Measurements from ENCODE around the gene DPM3.

Gene DPM3

DNA sequence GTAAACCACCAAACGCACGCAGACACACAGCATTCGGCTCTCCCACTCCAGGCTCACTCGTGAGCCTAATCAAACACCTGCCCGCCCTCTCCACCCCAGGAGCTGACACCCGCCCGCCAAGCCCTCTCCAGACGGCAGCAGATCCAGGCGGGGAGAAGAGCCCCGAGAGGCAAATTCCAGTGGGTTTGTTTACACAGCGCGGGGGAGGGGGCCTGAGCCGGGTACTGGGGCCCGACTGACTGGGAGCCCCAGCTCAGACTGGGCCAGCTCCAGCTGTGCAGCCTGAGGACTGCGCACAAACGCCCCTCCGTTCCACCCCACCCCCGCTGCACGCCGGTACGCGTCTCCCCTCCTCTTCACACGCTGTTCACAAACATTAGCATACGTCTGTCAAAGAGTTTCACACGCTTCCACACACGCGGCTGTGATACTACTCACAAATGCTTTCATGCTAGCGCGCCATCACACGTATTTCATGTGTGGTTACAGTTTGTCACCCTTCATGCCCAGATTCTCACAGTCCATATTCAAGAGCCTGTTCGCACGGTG lies 13.7 kb downstream of the DPM3 start:
- Histone ChIP-seq H3K9me3 (no peaks in the 10 kb centered on the region), H3K36me3 (no peaks in the 10 kb centered on the region), H3K4me1 (ENCODE audit: control insufficient read depth in 1 of 2, insufficient read depth in 1 of 2, low read depth in 1 of 2, low read length in 1 of 2) (peaks cover 28 to 31% of the 10 kb centered on the region in 2 experiments), H3K27me3 (peaks cover 74% of the 10 kb centered on the region), H3K27ac (no peak overlapping the region), H3K4me3 (ENCODE audit: low read depth in 1 of 2, low read length in 1 of 2) (peak overlapping the region; percentile 34 to 60)
- TF ChIP-seq, protein P1, sequence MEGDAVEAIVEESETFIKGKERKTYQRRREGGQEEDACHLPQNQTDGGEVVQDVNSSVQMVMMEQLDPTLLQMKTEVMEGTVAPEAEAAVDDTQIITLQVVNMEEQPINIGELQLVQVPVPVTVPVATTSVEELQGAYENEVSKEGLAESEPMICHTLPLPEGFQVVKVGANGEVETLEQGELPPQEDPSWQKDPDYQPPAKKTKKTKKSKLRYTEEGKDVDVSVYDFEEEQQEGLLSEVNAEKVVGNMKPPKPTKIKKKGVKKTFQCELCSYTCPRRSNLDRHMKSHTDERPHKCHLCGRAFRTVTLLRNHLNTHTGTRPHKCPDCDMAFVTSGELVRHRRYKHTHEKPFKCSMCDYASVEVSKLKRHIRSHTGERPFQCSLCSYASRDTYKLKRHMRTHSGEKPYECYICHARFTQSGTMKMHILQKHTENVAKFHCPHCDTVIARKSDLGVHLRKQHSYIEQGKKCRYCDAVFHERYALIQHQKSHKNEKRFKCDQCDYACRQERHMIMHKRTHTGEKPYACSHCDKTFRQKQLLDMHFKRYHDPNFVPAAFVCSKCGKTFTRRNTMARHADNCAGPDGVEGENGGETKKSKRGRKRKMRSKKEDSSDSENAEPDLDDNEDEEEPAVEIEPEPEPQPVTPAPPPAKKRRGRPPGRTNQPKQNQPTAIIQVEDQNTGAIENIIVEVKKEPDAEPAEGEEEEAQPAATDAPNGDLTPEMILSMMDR (IDR thresholded peaks at IDR 0.05), result no peak

DNA sequence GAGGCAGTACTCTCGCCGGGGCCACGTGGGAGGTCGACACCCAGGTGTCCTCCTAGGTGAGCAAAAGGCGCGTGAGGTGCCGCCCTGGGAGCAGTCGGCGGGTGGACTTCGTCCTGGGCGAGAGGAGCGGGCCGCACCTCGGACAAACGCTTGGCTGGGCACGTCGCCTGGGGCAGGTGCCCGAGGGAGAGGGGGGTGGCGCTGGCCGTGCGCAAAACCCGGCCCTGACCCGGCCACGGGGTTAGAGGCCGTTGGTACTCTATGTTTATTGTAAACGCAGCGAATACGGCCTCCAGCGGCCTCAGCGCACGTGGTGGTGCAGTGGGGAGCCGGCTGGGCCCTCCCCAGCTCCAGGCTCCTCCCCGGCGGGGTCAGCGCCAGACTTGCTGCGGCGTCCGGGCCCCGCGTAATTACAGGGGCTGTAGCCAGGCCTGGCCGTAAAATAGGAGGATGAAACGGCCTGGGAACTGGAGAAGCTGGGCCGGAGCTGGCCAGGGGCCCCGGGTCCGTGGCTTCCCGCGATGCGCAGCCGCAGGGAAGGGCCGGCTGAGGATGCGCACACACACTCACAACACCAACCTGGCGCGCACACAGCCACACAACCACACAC lies 14.3 kb downstream of the DPM3 start:
- Histone ChIP-seq H3K27me3 (peaks cover 74% of the 10 kb centered on the region), H3K4me1 (ENCODE audit: control insufficient read depth in 1 of 2, insufficient read depth in 1 of 2, low read depth in 1 of 2, low read length in 1 of 2) (peaks cover 28 to 31% of the 10 kb centered on the region in 2 experiments), H3K9me3 (no peaks in the 10 kb centered on the region), H3K27ac (no peak overlapping the region), H3K36me3 (no peaks in the 10 kb centered on the region), H3K4me3 (ENCODE audit: low read depth in 1 of 2, low read length in 1 of 2) (no peak overlapping the region)
- TF ChIP-seq, protein P1 (IDR thresholded peaks at IDR 0.05), result no peak

DNA sequence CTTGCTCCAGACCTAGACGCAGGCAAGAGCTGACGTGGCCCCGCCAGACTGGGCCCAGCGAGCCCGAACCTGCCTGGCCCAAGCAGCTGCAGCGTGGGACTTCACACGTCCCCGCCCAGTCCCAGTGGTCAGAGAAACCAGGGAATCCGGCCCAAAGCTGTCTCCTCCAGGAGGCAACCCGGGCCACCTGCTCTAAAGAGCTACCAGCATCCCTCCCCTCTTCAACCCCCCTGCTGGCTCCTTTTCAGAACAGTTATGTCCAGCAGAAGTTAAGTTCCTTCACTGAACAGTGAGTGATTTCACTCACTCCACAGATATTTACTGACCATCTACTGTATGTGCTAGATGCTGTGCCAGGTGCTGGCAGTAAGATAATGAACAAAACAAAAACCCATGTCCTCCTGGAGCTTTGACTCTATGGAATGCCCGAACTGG lies 14.8 kb downstream of the DPM3 start:
- Histone ChIP-seq H3K27ac (no peak overlapping the region), H3K27me3 (peaks cover 71% of the 10 kb centered on the region), H3K4me1 (ENCODE audit: control insufficient read depth in 1 of 2, insufficient read depth in 1 of 2, low read depth in 1 of 2, low read length in 1 of 2) (peaks cover 28 to 31% of the 10 kb centered on the region in 2 experiments), H3K36me3 (no peaks in the 10 kb centered on the region), H3K4me3 (ENCODE audit: low read depth in 1 of 2, low read length in 1 of 2) (no peak overlapping the region), H3K9me3 (no peaks in the 10 kb centered on the region)
- TF ChIP-seq, protein P1 (IDR thresholded peaks at IDR 0.05), result no peak

DNA sequence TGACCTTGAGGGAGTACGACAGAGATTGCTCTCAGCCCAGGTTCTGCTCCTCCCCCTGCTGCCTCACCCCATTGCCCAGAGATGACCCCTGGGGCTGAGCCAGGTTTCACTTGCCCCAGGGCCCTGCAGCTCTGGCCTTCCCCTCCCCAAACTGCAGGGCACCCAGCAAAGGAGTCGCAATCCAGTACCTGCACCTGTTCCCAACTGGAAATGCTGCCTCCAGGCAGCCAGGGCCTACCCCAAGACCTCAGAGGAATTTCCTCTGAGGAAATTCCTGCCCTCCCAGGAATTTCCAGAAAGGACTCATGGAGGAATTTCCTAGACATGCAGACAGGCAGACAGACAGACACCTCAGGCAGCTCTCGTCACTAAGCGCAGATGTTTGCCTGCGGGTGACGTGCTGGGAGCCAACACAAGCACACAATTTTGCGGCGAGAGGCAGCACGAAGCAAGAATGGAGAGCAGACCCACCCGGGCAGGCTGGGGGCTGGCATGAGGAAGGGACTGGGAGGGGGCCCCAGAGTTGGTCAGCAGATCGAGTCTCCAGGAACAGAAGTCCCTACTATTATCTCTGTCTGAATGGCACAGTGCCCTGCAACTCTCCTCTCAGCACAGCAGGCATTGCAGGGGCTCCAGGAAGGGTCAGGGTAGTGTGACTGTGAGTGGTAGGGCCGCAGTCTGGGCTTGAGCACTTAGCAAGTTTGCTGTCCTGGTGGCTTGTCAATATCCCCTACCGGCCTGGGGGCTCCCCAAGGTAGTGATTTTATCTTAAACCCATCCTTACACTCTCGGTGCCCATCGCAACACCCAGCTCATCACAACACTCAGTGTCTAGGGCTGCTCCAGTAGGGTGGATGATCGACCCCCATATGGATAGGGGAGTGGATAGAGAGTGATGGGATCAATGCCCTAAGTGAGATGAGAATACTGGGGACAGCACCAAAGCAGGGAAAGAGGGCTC lies 15.5 kb downstream of the DPM3 start:
- Histone ChIP-seq H3K4me1 (ENCODE audit: control insufficient read depth in 1 of 2, insufficient read depth in 1 of 2, low read depth in 1 of 2, low read length in 1 of 2) (peaks cover 28 to 31% of the 10 kb centered on the region in 2 experiments), H3K27ac (no peak overlapping the region), H3K36me3 (no peaks in the 10 kb centered on the region), H3K27me3 (peaks cover 71% of the 10 kb centered on the region), H3K9me3 (no peaks in the 10 kb centered on the region), H3K4me3 (ENCODE audit: low read depth in 1 of 2, low read length in 1 of 2) (no peak overlapping the region)
- TF ChIP-seq, protein P1 (IDR thresholded peaks at IDR 0.05), result no peak

GRCh38 chr1:155123801-155124200 lies 16.5 kb downstream of the DPM3 start:
- no peak overlapping the region for H3K27ac ChIP-seq
- H3K9me3 ChIP-seq, result no peaks in the 10 kb centered on the region
- peaks cover 23 to 25% of the 10 kb centered on the region in 2 experiments for H3K4me1 ChIP-seq (ENCODE audit: control insufficient read depth in 1 of 2, insufficient read depth in 1 of 2, low read depth in 1 of 2, low read length in 1 of 2)
- H3K36me3 ChIP-seq, result no peaks in the 10 kb centered on the region
- H3K27me3 ChIP-seq, result peaks cover 65% of the 10 kb centered on the region
- TF ChIP-seq, protein P1 (IDR thresholded peaks at IDR 0.05), result no peak
- H3K4me3 ChIP-seq (ENCODE audit: low read depth in 1 of 2, low read length in 1 of 2), result no peak overlapping the region

Data from neutrophil (primary cell).